Neural cell (in vitro differentiated cells): ENCODE measurements around the gene EEF1B2.

Experiments used
- CTCF ChIP-seq: fragments of 450-650 bp; IDR thresholded peaks from 2 replicates; pipeline ENCODE4 v1.5.1; 2014; ENCODE audit warnings: antibody characterized with exemption, mild to moderate bottlenecking, moderate library complexity; ENCODE audit not compliant: poor library complexity, severe bottlenecking
- EP300 ChIP-seq: fragments of 450-650 bp; conservative IDR thresholded peaks from 2 replicates; pipeline ENCODE4 v1.6.1; 2014; ENCODE audit warnings: antibody characterized with exemption, mild to moderate bottlenecking, moderate library complexity; ENCODE audit not compliant: poor library complexity, severe bottlenecking
- EZH2 ChIP-seq: fragments of 200-600, 300-800 bp; shearing (Covaris generic), sonication (generic); IDR thresholded peaks from 2 replicates; pipeline ENCODE4 v1.6.1; 2014; ENCODE audit warnings: antibody characterized with exemption, low read length, borderline replicate concordance, mild to moderate bottlenecking; ENCODE audit not compliant: insufficient read depth, poor library complexity, severe bottlenecking
- MXI1 ChIP-seq: fragments of 450-650 bp; conservative IDR thresholded peaks from 2 replicates; pipeline ENCODE4 v1.6.1; 2014; ENCODE audit warnings: antibody characterized with exemption, mild to moderate bottlenecking; ENCODE audit not compliant: poor library complexity, severe bottlenecking
- POLR2AphosphoS5 ChIP-seq: IDR thresholded peaks from 2 replicates; pipeline ENCODE4 v1.6.1; 2012
- RAD21 ChIP-seq: fragments of 450-650 bp; conservative IDR thresholded peaks from 2 replicates; pipeline ENCODE4 v1.6.1; 2014; ENCODE audit warnings: antibody characterized with exemption, mild to moderate bottlenecking, moderate library complexity
- REST ChIP-seq: IDR thresholded peaks from 2 replicates; pipeline ENCODE4 v1.6.1; 2012; ENCODE audit warnings: borderline replicate concordance
- SMC3 ChIP-seq: fragments of 450-650 bp; conservative IDR thresholded peaks from 2 replicates; pipeline ENCODE4 v1.6.1; 2014; ENCODE audit warnings: antibody characterized with exemption, mild to moderate bottlenecking, moderate library complexity; ENCODE audit not compliant: poor library complexity
- TAF1 ChIP-seq: IDR thresholded peaks from 2 replicates; pipeline ENCODE4 v1.6.1; 2012; ENCODE audit warnings: low read depth

- TF ChIP-seq MXI1 (no peak), CTCF (no peak), POLR2AphosphoS5 (no peak), RAD21 (no peak), EP300 (no peak), REST (no peak), EZH2 (no peak), SMC3 (no peak), TAF1 (no peak)
These were observed 44.6 kb upstream of the EEF1B2 start for GRCh38 chr2:206115026-206115578.
